SK-N-SH (cell line): ENCODE results near the gene GALM. TPM values are rescaled to one million over a fixed set of nuclear protein-coding genes. Genes with fewer than 3 reads are reported as not detected.

ENCODE experiments used
- CTCF ChIA-PET: fragments of 300-600, 350-600 bp; formaldehyde crosslinking; extraction: SDS; loops from one replicate; lab custom pipeline; 2021; lab: Yijun Ruan, JAX
- POLR2A ChIA-PET: fragments of 350-600 bp; sonication (Branson Sonifier 250); formaldehyde crosslinking; extraction: SDS; loops from one replicate; lab custom pipeline; 2020; ENCODE audit warnings: antibody characterized with exemption, inconsistent platforms; lab: Yijun Ruan, JAX
- DNase-seq: peaks from one replicate; pipeline ENCODE4 v3.0.0; 2012
- H2AFZ ChIP-seq: fragments of 200-600 bp; sonication (generic); 2 replicates; pipeline ENCODE4 v1.8.1; 2016; ENCODE audit warnings: antibody characterized with exemption, mild to moderate bottlenecking, low read depth
- H3F3A ChIP-seq: fragments of 200-600 bp; sonication (generic); replicated peaks from 2 replicates; pipeline ENCODE3; 2016; ENCODE audit warnings: antibody characterized with exemption, mild to moderate bottlenecking; ENCODE audit not compliant: insufficient read depth
- H3K27ac ChIP-seq, 2 experiments: fragments of 200-500 bp in 1 of 2; fragments of 200-600 bp in 1 of 2; sonication (Bioruptor generic) in 1 of 2; sonication (generic), shearing (Covaris generic) in 1 of 2; 2 replicates each; pipeline versions ENCODE4 v1.5.1 to v1.6.1; 2014 to 2016; ENCODE audit warnings: low read depth in 2 of 2, inconsistent platforms in 1 of 2, low read length in 1 of 2, mild to moderate bottlenecking in 1 of 2, mixed read lengths in 1 of 2
- H3K27me3 ChIP-seq: fragments of 200-600 bp; sonication (generic), shearing (Covaris generic); 2 replicates; pipeline ENCODE4 v1.6.1; 2016; ENCODE audit warnings: mixed run types; ENCODE audit not compliant: insufficient read depth
- H3K36me3 ChIP-seq, 2 experiments: fragments of 200-500 bp in 1 of 2; fragments of 200-600 bp in 1 of 2; sonication (Bioruptor generic) in 1 of 2; sonication (generic) in 1 of 2; replicated peaks in 1 of 2; 2 replicates each; pipeline versions ENCODE3 to v1.5.1; 2014 to 2016; ENCODE audit warnings: low read length in 1 of 2, mild to moderate bottlenecking in 1 of 2; ENCODE audit not compliant: insufficient read depth in 2 of 2, control insufficient read depth in 1 of 2
- H3K4me1 ChIP-seq, 2 experiments: fragments of 200-500 bp in 1 of 2; fragments of 200-600 bp in 1 of 2; sonication (Bioruptor generic) in 1 of 2; sonication (generic), shearing (Covaris generic) in 1 of 2; 2 replicates each; pipeline versions ENCODE4 v1.5.1 to v1.6.1; 2014 to 2016; ENCODE audit warnings: low read depth in 1 of 2, low read length in 1 of 2, mixed run types in 1 of 2; ENCODE audit not compliant: insufficient read depth in 2 of 2, control insufficient read depth in 1 of 2
- H3K4me2 ChIP-seq: fragments of 200-600 bp; sonication (generic), shearing (Covaris generic); 2 replicates; pipeline ENCODE4 v1.6.1; 2017; ENCODE audit warnings: mixed run types
- H3K4me3 ChIP-seq, 2 experiments: fragments of 200-500 bp in 1 of 2; fragments of 200-600 bp in 1 of 2; sonication (Bioruptor generic) in 1 of 2; sonication (generic), shearing (Covaris generic) in 1 of 2; 2 replicates each; pipeline versions ENCODE4 v1.5.1 to v1.8.1; 2014 to 2016; ENCODE audit warnings: low read depth in 2 of 2, inconsistent platforms in 1 of 2, low read length in 1 of 2, mild to moderate bottlenecking in 1 of 2, mixed read lengths in 1 of 2, moderate library complexity in 1 of 2
- H3K79me2 ChIP-seq: fragments of 200-600 bp; sonication (generic); 2 replicates; pipeline ENCODE4 v1.8.1; 2017; ENCODE audit warnings: mild to moderate bottlenecking; ENCODE audit not compliant: insufficient read depth
- H3K9ac ChIP-seq: fragments of 200-600 bp; sonication (generic); 2 replicates; pipeline ENCODE4 v1.6.1; 2017; ENCODE audit warnings: mixed run types
- H3K9me2 ChIP-seq: fragments of 200-600 bp; sonication (generic); 2 replicates; pipeline ENCODE4 v1.6.1; 2017; ENCODE audit warnings: mixed run types
- H3K9me3 ChIP-seq: fragments of 200-600 bp; sonication (generic); 2 replicates; pipeline ENCODE4 v1.6.1; 2017; ENCODE audit warnings: mixed run types, mild to moderate bottlenecking, moderate library complexity
- H4K20me1 ChIP-seq: fragments of 200-600 bp; sonication (generic); 2 replicates; pipeline ENCODE4 v1.6.1; 2017; ENCODE audit warnings: mild to moderate bottlenecking, mixed run types; ENCODE audit not compliant: insufficient read depth
- EP300 ChIP-seq, 2 experiments: IDR thresholded peaks; 2 replicates each; pipeline versions ENCODE4 v1.4.0 to v1.6.1; 2012; ENCODE audit warnings: borderline replicate concordance in 1 of 2, low read depth in 1 of 2, low read length in 1 of 2
- EZH2phosphoT487 ChIP-seq: fragments of 200-600 bp; sonication (generic); IDR thresholded peaks from 2 replicates; pipeline ENCODE4 v1.6.1; 2017; ENCODE audit warnings: low read depth, mixed run types, mild to moderate bottlenecking, antibody characterized with exemption, moderate library complexity, borderline replicate concordance
- FOXJ3 ChIP-seq: sonication (generic); formaldehyde crosslinking; IDR thresholded peaks from 2 replicates; pipeline ENCODE4 v1.5.1; 2020; ENCODE audit warnings: mild to moderate bottlenecking, missing genetic modification reagents
- FOXM1 ChIP-seq: IDR thresholded peaks from 2 replicates; pipeline ENCODE4 v1.4.0; 2012; ENCODE audit warnings: low read depth, mild to moderate bottlenecking
- GABPA ChIP-seq: IDR thresholded peaks from 2 replicates; pipeline ENCODE4 v1.4.0; 2012; ENCODE audit warnings: low read depth, mild to moderate bottlenecking
- GATA2 ChIP-seq: sonication (generic); formaldehyde crosslinking; IDR thresholded peaks from 2 replicates; pipeline ENCODE4 v1.5.0; 2020; ENCODE audit warnings: mild to moderate bottlenecking, missing genetic modification reagents
- JUND ChIP-seq: IDR thresholded peaks from 2 replicates; pipeline ENCODE4 v1.4.0; 2012
- RFX5 ChIP-seq: IDR thresholded peaks from 2 replicates; pipeline ENCODE4 v1.6.1; 2012; ENCODE audit warnings: mild to moderate bottlenecking, improper control_type of control experiment, low read length
- SIN3A ChIP-seq: IDR thresholded peaks from 2 replicates; pipeline ENCODE4 v1.6.1; 2012; ENCODE audit warnings: low read depth, mild to moderate bottlenecking, low read length, moderate library complexity, borderline replicate concordance
- TCF12 ChIP-seq: IDR thresholded peaks from 2 replicates; pipeline ENCODE4 v1.4.0; 2012
- TEAD4 ChIP-seq: IDR thresholded peaks from 2 replicates; pipeline ENCODE4 v1.4.0; 2012; ENCODE audit warnings: mild to moderate bottlenecking, borderline replicate concordance; ENCODE audit not compliant: insufficient read depth
- YY1 ChIP-seq: IDR thresholded peaks from 2 replicates; pipeline ENCODE4 v1.4.0; 2012; ENCODE audit warnings: low read depth, mild to moderate bottlenecking
- WGBS: methylation state at CpG from one replicate; pipeline ENCODE4 v1.1.6; 2017; ENCODE audit warnings: low lambda C conversion rate; 5-methylcytosine and 5-hydroxymethylcytosine counted together
- polyA plus RNA-seq, 3 experiments: library from polyadenylated mRNA; depleted of rRNA; stranded (reverse); fragments of >200 nt; gene quantifications; 2 replicates each; pipeline ENCODE4 v1.2.3, GENCODE V29; 2012
- TF ChIP-seq, protein P1 (sequence below): fragments of 200-600 bp; sonication (generic); IDR thresholded peaks from 2 replicates; pipeline ENCODE4 v1.6.1; 2017; ENCODE audit warnings: antibody characterized with exemption, mild to moderate bottlenecking, moderate library complexity
- TF ChIP-seq, protein P2 (sequence below): IDR thresholded peaks from 2 replicates; pipeline ENCODE4; 2012
- TF ChIP-seq, protein P3 (sequence below): IDR thresholded peaks from 2 replicates; pipeline ENCODE4 v1.4.0; 2012; ENCODE audit warnings: low read depth
- TF ChIP-seq, protein P4 (sequence below): fragments of 150-350 bp; IDR thresholded peaks from 2 replicates; pipeline ENCODE4 v1.6.1; 2017; ENCODE audit warnings: antibody characterized with exemption, low read length, low read depth, borderline replicate concordance
- TF ChIP-seq, protein P5 (sequence below): IDR thresholded peaks from 2 replicates; pipeline ENCODE4 v1.4.0; 2012; ENCODE audit warnings: low read depth, borderline replicate concordance
- TF ChIP-seq, protein P6 (sequence below): IDR thresholded peaks from 2 replicates; pipeline ENCODE4 v1.4.0; 2012; ENCODE audit warnings: low read depth, borderline replicate concordance

Gene GALM
- polyA plus RNA-seq, 1 of the 3 experiments (the other 2 are of a cell fraction): 17.9 TPM

DNA sequence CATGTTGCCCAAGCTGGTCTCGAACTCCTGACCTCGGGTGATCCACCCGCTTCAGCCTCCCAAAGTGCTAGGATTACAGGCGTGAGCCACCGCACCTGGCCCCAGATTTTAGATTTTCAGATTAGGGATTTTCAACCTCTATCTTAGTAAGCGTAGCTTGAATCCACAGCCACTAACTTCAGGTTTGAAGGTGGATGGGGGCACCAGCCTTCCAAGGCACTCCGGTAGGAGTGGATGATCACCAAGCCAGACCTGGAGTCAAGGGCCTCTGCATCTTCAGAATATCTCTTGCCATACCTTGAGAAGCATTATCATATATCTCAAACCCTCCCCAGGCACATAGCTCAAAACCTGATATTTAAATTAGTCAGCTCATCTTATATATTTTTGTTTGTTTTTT, 17.9 kb downstream of the GALM start:
- Histone ChIP-seq H3K9ac (no peak overlapping the region), H2AFZ (no peak overlapping the region), H3K9me2 (no peaks in the 10 kb centered on the region), H3K4me1 (no peaks in the 10 kb centered on the region), H3K4me3 (no peak overlapping the region), H3F3A (no peaks in the 10 kb centered on the region), H3K79me2 (no peaks in the 10 kb centered on the region), H3K27ac (no peak overlapping the region), H4K20me1 (no peaks in the 10 kb centered on the region), H3K27me3 (no peaks in the 10 kb centered on the region)
- CTCF ChIA-PET: interaction anchor here (0.8 to 1.1 kb wide), 2 partner anchors 13 to 102 kb away, joined by 3 read pairs; no protein-coding TSS in a partner anchor
- no peak for DNase-seq
- over 99% methylated on average over 7 of the region's 7 CpGs for WGBS
- TF ChIP-seq TCF12: no peak
- TF ChIP-seq, protein P1, sequence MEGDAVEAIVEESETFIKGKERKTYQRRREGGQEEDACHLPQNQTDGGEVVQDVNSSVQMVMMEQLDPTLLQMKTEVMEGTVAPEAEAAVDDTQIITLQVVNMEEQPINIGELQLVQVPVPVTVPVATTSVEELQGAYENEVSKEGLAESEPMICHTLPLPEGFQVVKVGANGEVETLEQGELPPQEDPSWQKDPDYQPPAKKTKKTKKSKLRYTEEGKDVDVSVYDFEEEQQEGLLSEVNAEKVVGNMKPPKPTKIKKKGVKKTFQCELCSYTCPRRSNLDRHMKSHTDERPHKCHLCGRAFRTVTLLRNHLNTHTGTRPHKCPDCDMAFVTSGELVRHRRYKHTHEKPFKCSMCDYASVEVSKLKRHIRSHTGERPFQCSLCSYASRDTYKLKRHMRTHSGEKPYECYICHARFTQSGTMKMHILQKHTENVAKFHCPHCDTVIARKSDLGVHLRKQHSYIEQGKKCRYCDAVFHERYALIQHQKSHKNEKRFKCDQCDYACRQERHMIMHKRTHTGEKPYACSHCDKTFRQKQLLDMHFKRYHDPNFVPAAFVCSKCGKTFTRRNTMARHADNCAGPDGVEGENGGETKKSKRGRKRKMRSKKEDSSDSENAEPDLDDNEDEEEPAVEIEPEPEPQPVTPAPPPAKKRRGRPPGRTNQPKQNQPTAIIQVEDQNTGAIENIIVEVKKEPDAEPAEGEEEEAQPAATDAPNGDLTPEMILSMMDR: no peak
- TF ChIP-seq, protein P2, sequence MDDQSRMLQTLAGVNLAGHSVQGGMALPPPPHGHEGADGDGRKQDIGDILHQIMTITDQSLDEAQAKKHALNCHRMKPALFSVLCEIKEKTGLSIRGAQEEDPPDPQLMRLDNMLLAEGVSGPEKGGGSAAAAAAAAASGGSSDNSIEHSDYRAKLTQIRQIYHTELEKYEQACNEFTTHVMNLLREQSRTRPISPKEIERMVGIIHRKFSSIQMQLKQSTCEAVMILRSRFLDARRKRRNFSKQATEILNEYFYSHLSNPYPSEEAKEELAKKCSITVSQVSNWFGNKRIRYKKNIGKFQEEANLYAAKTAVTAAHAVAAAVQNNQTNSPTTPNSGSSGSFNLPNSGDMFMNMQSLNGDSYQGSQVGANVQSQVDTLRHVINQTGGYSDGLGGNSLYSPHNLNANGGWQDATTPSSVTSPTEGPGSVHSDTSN: no peak
- TF ChIP-seq, protein P3, sequence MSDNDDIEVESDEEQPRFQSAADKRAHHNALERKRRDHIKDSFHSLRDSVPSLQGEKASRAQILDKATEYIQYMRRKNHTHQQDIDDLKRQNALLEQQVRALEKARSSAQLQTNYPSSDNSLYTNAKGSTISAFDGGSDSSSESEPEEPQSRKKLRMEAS: no peak
- TF ChIP-seq, protein P4, sequence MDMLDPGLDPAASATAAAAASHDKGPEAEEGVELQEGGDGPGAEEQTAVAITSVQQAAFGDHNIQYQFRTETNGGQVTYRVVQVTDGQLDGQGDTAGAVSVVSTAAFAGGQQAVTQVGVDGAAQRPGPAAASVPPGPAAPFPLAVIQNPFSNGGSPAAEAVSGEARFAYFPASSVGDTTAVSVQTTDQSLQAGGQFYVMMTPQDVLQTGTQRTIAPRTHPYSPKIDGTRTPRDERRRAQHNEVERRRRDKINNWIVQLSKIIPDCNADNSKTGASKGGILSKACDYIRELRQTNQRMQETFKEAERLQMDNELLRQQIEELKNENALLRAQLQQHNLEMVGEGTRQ: no peak
- no peak for TF ChIP-seq EZH2phosphoT487
- TF ChIP-seq, all 33 proteins: peak for 0
- Histone ChIP-seq H3K36me3 (no peaks in the 10 kb centered on the region), H3K9me3 (no peaks in the 10 kb centered on the region), H3K4me2 (no peak overlapping the region)
- POLR2A ChIA-PET: no interaction called here

DNA sequence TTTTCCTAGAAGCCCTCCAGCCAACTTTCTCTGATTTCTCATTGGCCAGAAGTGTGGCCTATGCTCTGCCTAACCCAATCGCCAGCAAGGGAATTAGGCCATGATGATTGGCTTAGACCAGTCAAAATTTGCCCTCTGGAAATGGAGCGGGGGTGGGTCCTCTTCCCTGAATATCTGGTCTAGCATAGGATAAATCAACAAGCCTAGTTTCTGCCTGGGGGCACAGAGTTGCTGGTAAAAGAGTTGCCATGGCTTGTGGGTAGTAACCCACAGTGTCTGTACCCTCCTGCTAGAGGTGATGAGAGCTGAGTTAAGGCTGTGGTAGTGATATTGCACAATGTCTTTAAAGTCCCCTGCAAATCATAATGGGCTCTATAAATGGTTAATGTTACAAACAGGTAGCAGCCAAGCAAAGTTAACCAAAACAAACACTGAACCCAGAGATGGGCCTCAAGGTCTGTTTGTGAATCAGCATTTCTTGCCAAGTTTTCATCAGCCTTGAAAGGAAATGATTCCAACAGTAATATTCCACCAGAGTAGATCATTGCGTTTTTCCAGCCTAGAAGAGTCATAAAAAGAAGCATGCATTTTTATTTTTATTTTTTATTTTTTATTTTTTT, 19.3 kb downstream of the GALM start:
- ChIA-PET POLR2A (no interaction called here), CTCF (interaction anchor here (0.7 to 1.8 kb wide), 3 partner anchors 15 to 188 kb away, joined by 3 to 4 read pairs (median 3); no protein-coding TSS in a partner anchor)
- no peaks in the 10 kb centered on the region for H3K9me2 ChIP-seq
- no peak overlapping the region for H3K4me2 ChIP-seq
- H2AFZ ChIP-seq: no peak overlapping the region
- WGBS: 82% methylated on average over 3 of the region's 3 CpGs
- H3K36me3 ChIP-seq: no peaks in the 10 kb centered on the region
- no peaks in the 10 kb centered on the region for H3K27me3 ChIP-seq
- H3K4me1 ChIP-seq: peaks cover 0 to under 1% of the 10 kb centered on the region in 2 experiments; a peak in 2 of 4 replicates
- H3F3A ChIP-seq: peaks cover under 1% of the 10 kb centered on the region
- no peak overlapping the region for H3K4me3 ChIP-seq
- H3K9me3 ChIP-seq: no peaks in the 10 kb centered on the region
- no peak for DNase-seq
- no peak overlapping the region for H3K9ac ChIP-seq
- H3K79me2 ChIP-seq: no peaks in the 10 kb centered on the region
- no peak overlapping the region for H3K27ac ChIP-seq
- no peaks in the 10 kb centered on the region for H4K20me1 ChIP-seq
- TF ChIP-seq FOXM1 (no peak), SIN3A (no peak), GABPA (no peak), RFX5 (no peak), EZH2phosphoT487 (no peak), EP300 (IDR thresholded peaks at IDR 0.05; ENCODE audit: borderline replicate concordance in 1 of 2, low read depth in 1 of 2, low read length in 1 of 2) (no peak), FOXJ3 (no peak), GATA2 (CRISPR knock-in tag) (no peak), YY1 (no peak), JUND (no peak), TEAD4 (no peak)
- TF ChIP-seq, protein P5, sequence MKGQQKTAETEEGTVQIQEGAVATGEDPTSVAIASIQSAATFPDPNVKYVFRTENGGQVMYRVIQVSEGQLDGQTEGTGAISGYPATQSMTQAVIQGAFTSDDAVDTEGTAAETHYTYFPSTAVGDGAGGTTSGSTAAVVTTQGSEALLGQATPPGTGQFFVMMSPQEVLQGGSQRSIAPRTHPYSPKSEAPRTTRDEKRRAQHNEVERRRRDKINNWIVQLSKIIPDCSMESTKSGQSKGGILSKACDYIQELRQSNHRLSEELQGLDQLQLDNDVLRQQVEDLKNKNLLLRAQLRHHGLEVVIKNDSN: no peak
- TF ChIP-seq, protein P6, sequence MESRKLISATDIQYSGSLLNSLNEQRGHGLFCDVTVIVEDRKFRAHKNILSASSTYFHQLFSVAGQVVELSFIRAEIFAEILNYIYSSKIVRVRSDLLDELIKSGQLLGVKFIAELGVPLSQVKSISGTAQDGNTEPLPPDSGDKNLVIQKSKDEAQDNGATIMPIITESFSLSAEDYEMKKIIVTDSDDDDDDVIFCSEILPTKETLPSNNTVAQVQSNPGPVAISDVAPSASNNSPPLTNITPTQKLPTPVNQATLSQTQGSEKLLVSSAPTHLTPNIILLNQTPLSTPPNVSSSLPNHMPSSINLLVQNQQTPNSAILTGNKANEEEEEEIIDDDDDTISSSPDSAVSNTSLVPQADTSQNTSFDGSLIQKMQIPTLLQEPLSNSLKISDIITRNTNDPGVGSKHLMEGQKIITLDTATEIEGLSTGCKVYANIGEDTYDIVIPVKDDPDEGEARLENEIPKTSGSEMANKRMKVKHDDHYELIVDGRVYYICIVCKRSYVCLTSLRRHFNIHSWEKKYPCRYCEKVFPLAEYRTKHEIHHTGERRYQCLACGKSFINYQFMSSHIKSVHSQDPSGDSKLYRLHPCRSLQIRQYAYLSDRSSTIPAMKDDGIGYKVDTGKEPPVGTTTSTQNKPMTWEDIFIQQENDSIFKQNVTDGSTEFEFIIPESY: no peak
- TF ChIP-seq, protein P4: no peak
- TF ChIP-seq, protein P3: no peak
